Caco-2 (cell line): ENCODE data around the gene CDKAL1. TPM values are rescaled to one million over a fixed set of nuclear protein-coding genes. Genes with fewer than 3 reads are reported as not detected.

Experiments
- BruUV-seq: library from RNA; stranded (reverse); fragments of 400-500 nt; replicated peaks from 2 replicates; lab custom pipeline; 2021; lab: Mats Ljungman, UMichigan
- CTCF ChIA-PET: fragments of 300-600 bp; sonication (Branson Sonifier 250); formaldehyde crosslinking; loops from one replicate; lab custom pipeline; 2022; ENCODE audit warnings: antibody characterized with exemption; lab: Charles Lee
- POLR2A ChIA-PET: fragments of 300-600 bp; sonication (Branson Sonifier 250); formaldehyde crosslinking; loops from one replicate; lab custom pipeline; 2022; ENCODE audit warnings: antibody characterized with exemption; lab: Charles Lee
- DNase-seq, 2 experiments: peaks; one replicate each; pipeline versions ENCODE4 v3.0.0 to v3.0.0-alpha.2; 2020 to 2022
- H3K27me3 ChIP-seq: replicated peaks from 2 replicates; pipeline ENCODE4 v1.6.0; 2011; ENCODE audit warnings: low read length; ENCODE audit not compliant: control insufficient read depth, insufficient read depth
- H3K36me3 ChIP-seq: 2 replicates; pipeline ENCODE4 v1.5.1; 2011; ENCODE audit warnings: low read length; ENCODE audit not compliant: control insufficient read depth, insufficient read depth
- H3K4me1 ChIP-seq: fragments of 250-450 bp; sonication (Bioruptor Pico); 2 replicates; pipeline ENCODE4 v1.5.1; 2020; ENCODE audit warnings: mild to moderate bottlenecking
- H3K4me3 ChIP-seq: 2 replicates; pipeline ENCODE4 v1.5.1; 2011; ENCODE audit warnings: low read depth, mild to moderate bottlenecking, control low read depth, low read length
- H3K9me3 ChIP-seq: fragments of 250-450 bp; sonication (Bioruptor Pico); 2 replicates; pipeline ENCODE4 v1.5.1; 2020; ENCODE audit warnings: mild to moderate bottlenecking, moderate library complexity
- H3K27ac Mint-ChIP-seq: one replicate; pipeline ENCODE4 v1.8.0; 2022; ENCODE audit warnings: mixed read lengths; ENCODE audit not compliant: unreplicated experiment
- H3K27me3 Mint-ChIP-seq: one replicate; pipeline ENCODE4 v1.8.0; 2022; ENCODE audit warnings: mixed read lengths; ENCODE audit not compliant: insufficient read depth, unreplicated experiment
- H3K36me3 Mint-ChIP-seq: one replicate; pipeline ENCODE4 v1.8.0; 2022; ENCODE audit warnings: mild to moderate bottlenecking, mixed read lengths; ENCODE audit not compliant: insufficient read depth, unreplicated experiment
- H3K4me1 Mint-ChIP-seq: one replicate; pipeline ENCODE4 v1.8.0; 2022; ENCODE audit warnings: low read depth, mixed read lengths; ENCODE audit not compliant: unreplicated experiment
- H3K4me3 Mint-ChIP-seq: one replicate; pipeline ENCODE4 v1.8.0; 2022; ENCODE audit warnings: mild to moderate bottlenecking, moderate library complexity, mixed read lengths; ENCODE audit not compliant: unreplicated experiment
- H3K9me3 Mint-ChIP-seq: one replicate; pipeline ENCODE4 v1.8.0; 2022; ENCODE audit warnings: mixed read lengths; ENCODE audit not compliant: unreplicated experiment
- CTCF ChIP-seq, 2 experiments: fragments of 200-600 bp in 1 of 2; IDR thresholded peaks; 1 replicate in 1 of 2; 2 replicates in 1 of 2; pipeline versions ENCODE4 v1.5.1 to v1.8.0; 2011 to 2022; ENCODE audit warnings: antibody characterized with exemption in 1 of 2, control low read depth in 1 of 2, inconsistent platforms in 1 of 2, low read depth in 1 of 2, low read length in 1 of 2, mild to moderate bottlenecking in 1 of 2, moderate library complexity in 1 of 2; ENCODE audit not compliant: insufficient read depth in 1 of 2, severe bottlenecking in 1 of 2, unreplicated experiment in 1 of 2
- intact Hi-C: fragments of 100-400 bp; cut with micrococcal nuclease; formaldehyde crosslinking; loops from one replicate; pipeline ENCODE4 v1.10.0; 2022; ENCODE audit not compliant: unreplicated experiment
- total RNA-seq: library from RNA; stranded (reverse); gene quantifications from 2 replicates; pipeline ENCODE4 v1.2.3, GENCODE V29; 2022

The CDKAL1 gene
- total RNA-seq, 1 experiment from 2014 or later, result 18.7 TPM

DNA sequence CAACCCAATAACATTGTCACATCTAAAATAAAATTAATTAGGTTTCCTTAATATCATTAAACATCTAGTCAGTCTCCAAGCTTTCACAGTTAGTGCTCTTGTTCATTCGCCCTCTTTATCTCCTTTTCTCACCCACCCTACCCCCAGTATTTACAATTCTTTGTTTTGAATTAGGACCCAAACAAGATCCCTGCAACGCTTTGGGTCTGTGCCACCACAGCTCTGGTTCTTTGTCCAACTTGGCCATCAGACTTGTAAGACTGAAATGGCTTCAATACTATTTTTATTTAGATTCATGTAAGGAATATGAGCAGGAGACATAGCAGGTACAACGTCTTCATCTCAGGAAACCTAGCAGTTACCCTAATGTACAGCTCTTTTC is 276.5 kb downstream of the CDKAL1 start:
- H3K9me3 Mint-ChIP-seq, result peaks cover 23% of the 10 kb centered on the region
- H3K27ac Mint-ChIP-seq, result peak overlapping the region; percentile 91
- Histone ChIP-seq H3K27me3 (no peaks in the 10 kb centered on the region), H3K4me3 (no peak overlapping the region), H3K4me1 (peaks cover 14% of the 10 kb centered on the region; the same call in 1 of the 2 replicates), H3K9me3 (peaks cover 19% of the 10 kb centered on the region; the same call in 1 of the 2 replicates), H3K36me3 (no peaks in the 10 kb centered on the region)
- H3K4me1 Mint-ChIP-seq, result peaks cover 16% of the 10 kb centered on the region
- H3K4me3 Mint-ChIP-seq, result no peak overlapping the region
- no TSS peak for BruUV-seq
- POLR2A ChIA-PET, result interaction anchor here (0.5 kb wide), 1 partner anchor 783 kb away, joined by 4 read pairs; the partner anchor contains the start of gene SOX4
- no peak for TF ChIP-seq CTCF (IDR thresholded peaks at IDR 0.05; ENCODE audit: insufficient read depth in 1 of 2, low read depth in 1 of 2, low read length in 1 of 2, severe bottlenecking in 1 of 2, unreplicated experiment in 1 of 2)
- H3K36me3 Mint-ChIP-seq, result peaks cover 15% of the 10 kb centered on the region
- DNase-seq, result no peak
- CTCF ChIA-PET, result no interaction called here
- intact Hi-C loops, result no loop called here
- H3K27me3 Mint-ChIP-seq, result no peaks in the 10 kb centered on the region

DNA sequence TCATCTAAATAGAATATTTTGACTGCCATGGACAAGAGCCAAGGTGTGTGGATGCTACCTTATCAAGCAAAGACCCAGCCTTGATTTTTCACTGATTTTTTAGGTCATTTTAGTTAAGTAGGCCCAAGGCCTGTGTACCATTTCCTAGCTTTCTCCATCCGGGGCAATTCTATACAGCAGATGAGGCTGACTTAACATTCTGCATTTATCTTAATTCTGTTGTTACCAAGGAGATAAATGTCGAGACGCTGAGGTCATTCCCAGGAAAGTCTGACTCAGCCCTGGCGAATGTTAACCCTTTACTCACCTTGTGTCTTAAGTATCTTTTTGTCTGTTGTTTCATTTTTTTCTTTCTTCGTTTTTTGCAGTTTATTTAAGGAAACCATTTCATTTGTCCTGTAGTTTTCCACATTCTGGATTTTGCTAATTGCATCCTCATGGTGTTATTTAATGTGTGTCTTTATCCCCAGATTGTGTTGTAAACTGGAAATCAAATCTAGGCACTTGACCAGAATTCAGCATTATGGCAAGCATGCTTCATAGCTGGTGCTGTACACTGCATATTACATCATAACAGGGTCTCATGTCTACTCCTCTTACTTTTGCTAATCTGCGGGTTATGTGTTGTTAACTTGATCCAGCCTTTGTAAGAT is 277.0 kb downstream of the CDKAL1 start:
- intact Hi-C loops, result no loop called here
- POLR2A ChIA-PET, result interaction anchor here (0.5 kb wide), 1 partner anchor 782 kb away, joined by 4 read pairs; the partner anchor contains the start of gene SOX4
- no peaks in the 10 kb centered on the region for H3K36me3 ChIP-seq
- no peaks in the 10 kb centered on the region for H3K27me3 ChIP-seq
- Mint-ChIP-seq H3K27me3 (no peaks in the 10 kb centered on the region), H3K27ac (peak overlapping the region; percentile 91), H3K36me3 (peaks cover 18% of the 10 kb centered on the region), H3K4me3 (peak overlapping the region; percentile 42), H3K9me3 (peaks cover 18% of the 10 kb centered on the region), H3K4me1 (peaks cover 16% of the 10 kb centered on the region)
- DNase-seq, result peak; percentile 57 to 64
- H3K9me3 ChIP-seq, result peaks cover 19% of the 10 kb centered on the region; the same call in 1 of the 2 replicates
- CTCF ChIA-PET, result no interaction called here
- no TSS peak for BruUV-seq
- H3K4me3 ChIP-seq, result no peak overlapping the region
- TF ChIP-seq CTCF (IDR thresholded peaks at IDR 0.05; ENCODE audit: insufficient read depth in 1 of 2, low read depth in 1 of 2, low read length in 1 of 2, severe bottlenecking in 1 of 2, unreplicated experiment in 1 of 2), result no peak
- peaks cover 14% of the 10 kb centered on the region; the same call in 1 of the 2 replicates for H3K4me1 ChIP-seq

DNA sequence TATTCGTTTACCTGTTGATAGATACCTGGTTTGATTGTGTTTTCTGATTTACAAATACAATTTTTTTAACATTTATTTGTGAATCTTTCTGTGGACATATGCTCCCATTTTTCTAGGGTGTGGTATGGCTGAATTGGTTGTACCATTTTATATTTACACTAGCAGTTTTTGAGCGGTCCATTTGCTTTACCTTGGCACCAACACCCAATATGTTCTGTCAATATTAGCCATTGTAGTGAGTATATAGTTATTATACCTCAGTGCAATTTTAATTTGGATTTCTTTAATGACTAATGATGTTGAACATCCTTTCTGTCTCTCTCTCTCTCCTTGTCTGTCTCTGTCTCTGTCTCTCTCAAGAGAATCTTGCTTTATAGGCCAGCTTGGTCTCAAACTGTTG is 278.5 kb downstream of the CDKAL1 start:
- CTCF ChIA-PET, result no interaction called here
- no peak overlapping the region for H3K27ac Mint-ChIP-seq
- POLR2A ChIA-PET, result no interaction called here

More for the DNA sequence above, 278.5 kb downstream of the CDKAL1 start:
- Mint-ChIP-seq H3K9me3 (peaks cover 14% of the 10 kb centered on the region), H3K4me1 (peaks cover 19% of the 10 kb centered on the region), H3K4me3 (no peak overlapping the region), H3K27me3 (no peaks in the 10 kb centered on the region), H3K36me3 (peaks cover 19% of the 10 kb centered on the region)
- no peak for TF ChIP-seq CTCF (IDR thresholded peaks at IDR 0.05; ENCODE audit: insufficient read depth in 1 of 2, low read depth in 1 of 2, low read length in 1 of 2, severe bottlenecking in 1 of 2, unreplicated experiment in 1 of 2)
- H3K4me3 ChIP-seq, result no peak overlapping the region
- no peaks in the 10 kb centered on the region for H3K36me3 ChIP-seq
- H3K27me3 ChIP-seq, result no peaks in the 10 kb centered on the region
- no peak for DNase-seq
- H3K9me3 ChIP-seq, result 0 out of 2 replicates have a peak, but pooled peaks cover 15% of the 10 kb centered on the region
- BruUV-seq, result no TSS peak
- peaks cover 14% of the 10 kb centered on the region; the same call in 1 of the 2 replicates for H3K4me1 ChIP-seq
- intact Hi-C loops, result no loop called here
